Measurements from ENCODE around the gene RHBDF2. TPM values are rescaled to one million over a fixed set of nuclear protein-coding genes. Genes with fewer than 3 reads are reported as not detected.

RHBDF2 gene
- polyA plus RNA-seq, 3 donors: 36.9 to 124 (median 68.6) TPM

DNA sequence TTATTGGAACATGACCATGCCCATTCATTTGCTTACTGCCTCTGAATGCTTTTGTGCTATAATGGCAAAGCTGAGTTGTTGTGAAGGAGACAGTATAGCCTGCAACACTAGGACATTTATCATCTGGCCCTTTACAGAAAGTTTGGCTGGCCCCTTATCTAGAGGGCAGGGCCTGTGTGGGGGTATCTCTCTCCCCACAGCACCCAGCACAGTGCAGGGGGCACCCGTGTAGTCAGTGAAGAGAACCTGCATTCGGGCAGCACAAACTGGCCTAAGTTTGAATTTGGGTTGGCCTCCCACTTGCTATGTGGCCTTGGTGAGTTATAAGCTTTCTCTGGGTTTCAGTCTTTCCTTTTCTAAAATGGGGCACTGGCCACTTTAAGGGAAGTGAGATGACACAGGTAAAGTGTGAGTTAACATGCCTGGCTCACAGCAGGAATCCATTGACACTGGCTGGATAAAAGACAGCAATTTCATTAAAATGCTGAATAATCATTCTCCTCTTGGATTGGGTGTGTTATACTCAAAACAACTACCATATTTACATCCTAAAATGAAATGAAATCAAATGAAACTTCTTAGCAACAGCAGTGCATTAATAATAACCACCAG, 60.4 kb downstream of the RHBDF2 start:
- Histone ChIP-seq H3K9ac (ENCODE audit: insufficient read depth, low read length, poor library complexity, severe bottlenecking) (no peak overlapping the region), H3K4me3 (replicated peaks in 1 of 3; ENCODE audit: low read depth in 2 of 3, low read length in 3 of 3) (no peak overlapping the region), H3K27me3 (ENCODE audit: control insufficient read depth in 2 of 2, insufficient read depth in 2 of 2, low read length in 2 of 2) (no peaks in the 10 kb centered on the region), H3K4me1 (ENCODE audit: control insufficient read depth in 1 of 2, insufficient read depth in 2 of 2, low read length in 2 of 2) (peaks cover 2 to 7% of the 10 kb centered on the region in 2 donors), H3K4me2 (replicated peaks; ENCODE audit: extremely low read depth, low read length, poor library complexity, severe bottlenecking) (no peak overlapping the region), H3K9me3 (replicated peaks in 1 of 2; ENCODE audit: control insufficient read depth in 1 of 2, insufficient read depth in 1 of 2, low read length in 2 of 2) (no peaks in the 10 kb centered on the region), H2AFZ (ENCODE audit: insufficient read depth, low read depth, low read length, poor library complexity, severe bottlenecking) (no peak overlapping the region), H3K36me3 (replicated peaks in 1 of 2; ENCODE audit: control insufficient read depth in 1 of 2, insufficient read depth in 2 of 2, low read length in 2 of 2) (no peaks in the 10 kb centered on the region), H4K20me1 (ENCODE audit: insufficient read depth, low read length) (peaks cover 95% of the 10 kb centered on the region), H3K27ac (ENCODE audit: low read depth in 1 of 2, low read length in 2 of 2) (no peak overlapping the region), H3K79me2 (ENCODE audit: insufficient read depth, low read length) (peaks cover 77% of the 10 kb centered on the region)
- Mint-ChIP-seq H3K4me3 (no peak overlapping the region), H3K9me3 (no peaks in the 10 kb centered on the region), H3K4me1 (peaks cover 39% of the 10 kb centered on the region), H3K27me3 (ENCODE audit: low read depth in 3 of 3) (no peaks in the 10 kb centered on the region), H3K27ac (no peak overlapping the region), H3K36me3 (peaks cover 10 to 11% of the 10 kb centered on the region in 2 donors)
- WGBS (ENCODE audit: insufficient coverage): 100% methylated on average over 1 of the region's 2 CpGs
- no peak for DNase-seq
- intact Hi-C loops (cut with micrococcal nuclease): no loop called here
- TF ChIP-seq, protein P1, sequence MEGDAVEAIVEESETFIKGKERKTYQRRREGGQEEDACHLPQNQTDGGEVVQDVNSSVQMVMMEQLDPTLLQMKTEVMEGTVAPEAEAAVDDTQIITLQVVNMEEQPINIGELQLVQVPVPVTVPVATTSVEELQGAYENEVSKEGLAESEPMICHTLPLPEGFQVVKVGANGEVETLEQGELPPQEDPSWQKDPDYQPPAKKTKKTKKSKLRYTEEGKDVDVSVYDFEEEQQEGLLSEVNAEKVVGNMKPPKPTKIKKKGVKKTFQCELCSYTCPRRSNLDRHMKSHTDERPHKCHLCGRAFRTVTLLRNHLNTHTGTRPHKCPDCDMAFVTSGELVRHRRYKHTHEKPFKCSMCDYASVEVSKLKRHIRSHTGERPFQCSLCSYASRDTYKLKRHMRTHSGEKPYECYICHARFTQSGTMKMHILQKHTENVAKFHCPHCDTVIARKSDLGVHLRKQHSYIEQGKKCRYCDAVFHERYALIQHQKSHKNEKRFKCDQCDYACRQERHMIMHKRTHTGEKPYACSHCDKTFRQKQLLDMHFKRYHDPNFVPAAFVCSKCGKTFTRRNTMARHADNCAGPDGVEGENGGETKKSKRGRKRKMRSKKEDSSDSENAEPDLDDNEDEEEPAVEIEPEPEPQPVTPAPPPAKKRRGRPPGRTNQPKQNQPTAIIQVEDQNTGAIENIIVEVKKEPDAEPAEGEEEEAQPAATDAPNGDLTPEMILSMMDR (IDR thresholded peaks at IDR 0.05): no peak

DNA sequence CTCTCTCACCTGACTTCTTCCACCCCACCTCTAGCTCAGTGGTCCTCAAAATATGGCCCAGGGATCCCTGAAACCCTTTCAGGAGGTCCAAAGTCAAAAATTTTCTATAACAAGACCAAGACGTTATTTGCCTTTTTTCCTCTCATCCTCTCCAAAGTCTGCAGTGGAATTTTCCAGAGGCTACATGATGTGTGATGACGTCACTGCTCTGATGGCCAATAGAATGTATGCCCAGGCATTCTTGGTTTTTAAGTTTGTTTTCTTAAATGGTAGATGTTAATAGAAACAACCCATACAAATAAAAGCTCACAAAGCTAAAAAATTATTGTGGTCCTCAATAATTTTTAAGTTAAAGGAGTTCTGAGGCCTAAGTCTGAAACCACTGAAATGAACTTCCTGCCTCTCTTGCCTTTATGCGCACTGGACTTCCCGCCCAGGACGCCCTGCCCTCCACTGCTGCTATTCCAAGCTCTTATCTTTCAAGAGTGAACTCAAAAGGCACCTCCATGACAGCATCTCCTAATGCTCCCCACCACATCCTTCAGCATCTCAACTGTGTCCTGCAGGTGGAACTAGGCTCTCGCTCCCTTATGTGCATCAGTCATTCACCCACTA, 61.8 kb downstream of the RHBDF2 start:
- Histone ChIP-seq H3K9me3 (replicated peaks in 1 of 2; ENCODE audit: control insufficient read depth in 1 of 2, insufficient read depth in 1 of 2, low read length in 2 of 2) (no peaks in the 10 kb centered on the region), H3K4me1 (ENCODE audit: control insufficient read depth in 1 of 2, insufficient read depth in 2 of 2, low read length in 2 of 2) (peaks cover 0 to 7% of the 10 kb centered on the region in 2 donors), H3K79me2 (ENCODE audit: insufficient read depth, low read length) (peaks cover 76% of the 10 kb centered on the region), H3K27ac (ENCODE audit: low read depth in 1 of 2, low read length in 2 of 2) (no peak overlapping the region), H3K36me3 (replicated peaks in 1 of 2; ENCODE audit: control insufficient read depth in 1 of 2, insufficient read depth in 2 of 2, low read length in 2 of 2) (no peaks in the 10 kb centered on the region), H3K27me3 (ENCODE audit: control insufficient read depth in 2 of 2, insufficient read depth in 2 of 2, low read length in 2 of 2) (no peaks in the 10 kb centered on the region), H2AFZ (ENCODE audit: insufficient read depth, low read depth, low read length, poor library complexity, severe bottlenecking) (no peak overlapping the region), H3K9ac (ENCODE audit: insufficient read depth, low read length, poor library complexity, severe bottlenecking) (no peak overlapping the region), H3K4me2 (replicated peaks; ENCODE audit: extremely low read depth, low read length, poor library complexity, severe bottlenecking) (no peak overlapping the region), H4K20me1 (ENCODE audit: insufficient read depth, low read length) (peaks cover 95% of the 10 kb centered on the region), H3K4me3 (replicated peaks in 1 of 3; ENCODE audit: low read depth in 2 of 3, low read length in 3 of 3) (no peak overlapping the region)
- WGBS (ENCODE audit: insufficient coverage): 94% methylated on average over 4 of the region's 6 CpGs
- Mint-ChIP-seq H3K27ac (peak overlapping the region in 2 of 7 donors; percentile 14 to 58), H3K9me3 (no peaks in the 10 kb centered on the region), H3K4me1 (peaks cover 29% of the 10 kb centered on the region), H3K36me3 (peaks cover 15% of the 10 kb centered on the region in 2 donors), H3K27me3 (ENCODE audit: low read depth in 3 of 3) (no peaks in the 10 kb centered on the region), H3K4me3 (no peak overlapping the region)
- no peak for DNase-seq
- TF ChIP-seq, protein P1 (IDR thresholded peaks at IDR 0.05): no peak
- intact Hi-C loops (cut with micrococcal nuclease): no loop called here
